Memory B cell (primary cell): ENCODE results near the gene LGALS9.
"Not testable (repeated sequence)": the region's sequence is repeated elsewhere in the genome, so short reads cannot be mapped to it uniquely, and the experiment has no call there.

ENCODE experiments used
- ATAC-seq: fragments of 150-1000 bp; cut with Tn5 transposase; 2 replicates; pipeline ENCODE4 v1.10.0; 2021; ENCODE audit warnings: low read depth, mild to moderate bottlenecking, moderate library complexity
- DNase-seq, 2 donors: peaks; one replicate each; pipeline ENCODE4 v3.0.0; 2022; ENCODE audit warnings: low spot score in 2 of 2
- H3K27ac Mint-ChIP-seq: one replicate; pipeline ENCODE4 v1.8.0; 2022; ENCODE audit warnings: mild to moderate bottlenecking, moderate library complexity, mixed read lengths
- H3K27me3 Mint-ChIP-seq: one replicate; pipeline ENCODE4 v1.8.0; 2022; ENCODE audit warnings: mixed read lengths
- H3K36me3 Mint-ChIP-seq: one replicate; pipeline ENCODE4 v1.8.0; 2022; ENCODE audit warnings: mild to moderate bottlenecking, mixed read lengths
- H3K4me1 Mint-ChIP-seq: one replicate; pipeline ENCODE4 v1.8.0; 2022; ENCODE audit warnings: mixed read lengths
- H3K4me3 Mint-ChIP-seq: one replicate; pipeline ENCODE4 v1.8.0; 2022; ENCODE audit warnings: mild to moderate bottlenecking, moderate library complexity, mixed read lengths
- H3K9me3 Mint-ChIP-seq: one replicate; pipeline ENCODE4 v1.8.0; 2022; ENCODE audit warnings: mixed read lengths

The LGALS9 gene

DNA sequence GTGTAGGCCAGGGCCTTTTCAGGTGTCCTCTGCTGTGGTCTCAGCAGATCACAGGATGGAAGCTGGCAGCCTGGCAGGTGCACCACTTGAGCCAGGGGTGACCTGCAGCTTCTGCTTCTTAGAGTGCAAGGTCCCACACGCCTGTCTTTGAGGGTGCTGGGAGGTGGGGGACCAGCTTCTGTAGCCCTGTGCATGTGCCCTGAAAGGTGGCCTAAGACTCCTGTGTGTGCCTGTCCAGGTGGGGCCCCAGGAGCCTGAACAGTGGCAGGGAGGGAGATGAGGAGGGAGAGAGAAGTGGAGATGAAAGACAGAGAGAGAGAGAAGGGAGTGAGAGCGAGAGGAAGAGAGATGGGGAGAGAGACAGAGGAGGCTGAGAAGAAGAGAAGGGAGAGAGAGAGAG is 46.2 kb downstream of the LGALS9 start:
- Mint-ChIP-seq H3K27me3 (peaks cover 7% of the 10 kb centered on the region), H3K4me3 (no peak overlapping the region)
- no peak for DNase-seq

DNA sequence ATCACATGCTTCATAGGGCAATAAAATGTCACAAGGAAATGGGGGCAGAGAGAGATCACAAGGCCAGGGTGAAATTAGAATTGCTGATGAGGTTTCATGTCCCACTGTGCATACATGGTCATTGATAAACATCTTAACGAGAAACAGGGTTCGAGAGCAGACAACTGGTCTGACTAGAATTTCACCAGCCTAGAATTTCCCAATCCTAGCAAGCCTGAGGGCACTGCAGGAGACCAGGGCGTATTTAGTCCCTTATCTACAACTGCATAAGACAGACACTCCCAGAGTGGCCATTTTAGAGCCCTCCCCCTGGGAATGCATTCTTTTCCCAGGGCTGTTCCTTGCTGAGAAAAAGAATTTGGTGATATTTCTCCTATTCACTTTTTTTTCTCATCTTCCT is 55.3 kb downstream of the LGALS9 start:
- Mint-ChIP-seq H3K27me3 (peaks cover 14% of the 10 kb centered on the region), H3K9me3 (peaks cover 15% of the 10 kb centered on the region)
- ATAC-seq, H3K27ac Mint-ChIP-seq, DNase-seq, H3K4me1 Mint-ChIP-seq, H3K4me3 Mint-ChIP-seq, H3K36me3 Mint-ChIP-seq: not testable (repeated sequence)

More for the DNA sequence above, 46.2 kb downstream of the LGALS9 start:
- Mint-ChIP-seq H3K9me3 (no peaks in the 10 kb centered on the region), H3K4me1 (no peaks in the 10 kb centered on the region), H3K36me3 (no peaks in the 10 kb centered on the region), H3K27ac (no peak overlapping the region)
- ATAC-seq = no peak

DNA sequence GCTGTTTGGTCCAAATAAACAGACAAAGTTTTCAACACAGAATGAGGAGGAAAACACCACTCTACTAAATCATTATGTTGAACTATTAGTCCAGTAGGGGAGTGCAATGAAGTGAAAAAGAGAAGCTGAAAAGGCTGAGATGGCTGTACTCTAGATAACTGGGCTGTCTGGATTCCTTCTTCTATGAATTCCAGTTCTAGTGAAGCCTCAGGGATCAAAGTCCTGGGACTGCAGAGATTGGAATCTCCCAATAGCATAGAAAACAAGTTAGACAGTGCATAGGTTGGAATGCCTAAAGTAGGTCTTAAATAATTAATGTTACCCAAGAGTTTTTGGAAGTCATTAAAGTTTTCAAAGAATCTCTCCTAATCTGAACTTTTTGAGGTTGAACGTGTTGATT is 59.9 kb downstream of the LGALS9 start:
- no peak overlapping the region for H3K4me3 Mint-ChIP-seq
- no peak overlapping the region for H3K27ac Mint-ChIP-seq
- DNase-seq (no peak), ATAC-seq (no peak)
- peaks cover 9% of the 10 kb centered on the region for H3K36me3 Mint-ChIP-seq
- peaks cover 8% of the 10 kb centered on the region for H3K27me3 Mint-ChIP-seq
- no peaks in the 10 kb centered on the region for H3K4me1 Mint-ChIP-seq
- peaks cover 19% of the 10 kb centered on the region for H3K9me3 Mint-ChIP-seq

DNA sequence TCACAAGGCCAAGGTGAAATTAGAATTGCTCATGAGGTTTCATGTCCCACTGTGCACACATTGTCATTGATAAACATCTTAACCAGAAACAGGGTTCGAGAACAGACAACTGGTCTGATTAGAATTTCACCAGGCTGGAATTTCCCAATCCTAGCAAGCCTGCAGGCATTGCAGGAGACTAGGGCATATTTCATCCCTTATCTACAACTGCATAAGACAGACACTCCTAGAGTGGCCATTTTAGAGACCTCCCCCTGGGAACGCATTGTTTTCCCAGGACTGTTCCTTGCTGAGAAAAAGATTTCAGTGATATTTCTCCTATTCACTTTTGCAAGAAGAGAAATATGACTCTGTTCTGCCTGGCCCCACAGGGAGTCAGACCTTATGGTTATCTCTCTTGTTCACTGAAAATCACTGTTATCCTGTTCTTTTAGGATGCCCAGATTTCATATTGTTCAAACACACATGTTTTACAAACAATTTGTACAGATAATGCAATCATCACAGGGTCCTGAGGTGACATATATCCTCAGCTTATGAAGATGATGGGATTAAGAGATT is 64.3 kb downstream of the LGALS9 start:
- H3K27me3 Mint-ChIP-seq, H3K27ac Mint-ChIP-seq, H3K4me1 Mint-ChIP-seq, H3K4me3 Mint-ChIP-seq, ATAC-seq, DNase-seq, H3K36me3 Mint-ChIP-seq: not testable (repeated sequence)
- peaks cover 14% of the 10 kb centered on the region for H3K9me3 Mint-ChIP-seq
